Thyroid gland (tissue), 4 donors: ENCODE results near the gene P2RY8.

ENCODE experiments used
- CTCF ChIP-seq, 6 experiments: fragments of 200-600 bp in 3 of 6; fragments of 450-650 bp in 3 of 6; sonication (generic) in 3 of 6; IDR thresholded peaks; one replicate each; pipeline ENCODE4 v1.5.1; 2016 to 2019; ENCODE audit warnings: antibody characterized with exemption in 6 of 6, mild to moderate bottlenecking in 2 of 6, inconsistent platforms in 1 of 6, moderate library complexity in 1 of 6
- POLR2A ChIP-seq, 2 donors: fragments of 450-650 bp; IDR thresholded peaks; one replicate each; pipeline ENCODE4 v1.6.1; 2017; ENCODE audit warnings: antibody characterized with exemption in 2 of 2, mild to moderate bottlenecking in 2 of 2, moderate library complexity in 1 of 2

DNA sequence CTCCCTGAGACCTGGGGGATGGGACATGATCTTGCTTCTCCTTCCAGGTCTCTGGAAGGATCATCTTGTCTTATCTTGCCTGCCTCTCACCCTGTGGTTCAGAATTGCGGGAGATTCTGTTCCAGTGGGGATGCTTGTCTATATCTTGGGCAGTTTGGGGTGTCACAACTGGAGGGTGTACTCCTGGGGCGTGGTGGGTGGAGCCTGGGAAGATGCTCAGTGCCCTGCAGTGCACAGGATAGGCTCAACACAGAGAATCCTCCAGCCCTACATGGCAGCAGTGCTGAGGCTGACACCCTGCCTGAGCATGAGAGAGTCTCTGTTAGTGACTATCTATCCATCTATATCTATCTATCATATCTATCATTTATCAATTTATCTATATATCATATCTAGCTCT lies 7.7 kb downstream of the P2RY8 start:
- TF ChIP-seq POLR2A (IDR thresholded peaks at IDR 0.05), result no peak
- TF ChIP-seq CTCF (IDR thresholded peaks at IDR 0.05), result no peak
